Activated T-cell treated with anti-CD3 and anti-CD28 coated beads for 48 hours (primary cell): ENCODE data around the gene ANGPT4.
"Not testable (repeated sequence)": the region's sequence is repeated elsewhere in the genome, so short reads cannot be mapped to it uniquely, and the experiment has no call there.

Source experiments
- DNase-seq: peaks from one replicate; pipeline ENCODE4 v3.0.0-alpha.2; 2020; ENCODE audit warnings: low read depth

The ANGPT4 gene

DNA sequence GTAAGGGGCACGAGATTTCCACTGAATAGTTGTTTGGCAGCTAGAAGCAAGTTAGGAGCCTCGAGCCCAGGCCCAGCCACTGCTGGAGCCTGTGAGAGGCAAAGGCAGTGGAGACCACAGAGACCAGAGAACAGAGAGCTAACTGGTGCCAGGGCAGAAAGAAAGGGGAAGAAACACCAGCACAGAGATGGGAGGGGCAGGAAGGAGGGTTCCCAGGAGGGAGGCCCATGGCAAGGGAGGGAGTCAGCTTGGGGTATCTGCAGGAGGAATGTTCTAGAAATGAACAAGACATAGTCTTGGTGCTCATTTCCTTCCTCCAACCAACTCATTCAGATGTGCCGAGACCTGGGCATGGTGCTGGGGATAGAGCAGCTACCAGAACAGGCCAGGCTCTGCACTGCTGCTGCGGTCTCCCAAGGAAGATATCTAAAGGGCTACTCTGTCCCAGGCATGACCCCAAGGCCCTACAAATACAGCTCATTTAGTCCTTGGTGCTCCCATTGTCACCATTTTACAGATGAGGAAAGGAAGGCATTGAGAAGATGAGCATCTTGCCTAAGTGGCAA lies 10.7 kb downstream of the ANGPT4 start:
- no peak for DNase-seq

GRCh38 chr20:904039-904545 lies 12.0 kb downstream of the ANGPT4 start:
- no peak for DNase-seq

GRCh38 chr20:897436-897835 lies 18.7 kb downstream of the ANGPT4 start:
- not testable (repeated sequence) for DNase-seq

GRCh38 chr20:896501-897025 lies 19.6 kb downstream of the ANGPT4 start:
- DNase-seq: no peak

DNA sequence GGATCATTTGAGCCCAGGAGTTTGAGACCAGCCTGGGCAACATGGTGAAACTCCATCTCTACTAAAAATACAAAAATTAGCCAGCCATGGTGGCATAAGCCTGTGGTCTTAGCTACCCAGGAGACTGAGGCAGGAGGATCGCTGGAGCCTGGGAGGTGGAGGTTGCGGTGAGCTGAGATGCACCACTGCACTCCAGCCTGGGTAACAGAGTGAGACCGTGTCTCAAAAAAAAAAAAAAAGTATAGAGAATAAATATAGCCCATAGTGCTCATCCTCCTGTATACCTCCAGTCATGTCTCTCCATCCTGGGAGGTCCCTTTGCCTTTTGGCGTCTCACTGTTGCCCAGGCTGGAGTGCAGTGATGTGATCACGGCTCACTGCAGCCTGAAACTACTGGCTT lies 23.8 kb downstream of the ANGPT4 start:
- not testable (repeated sequence) for DNase-seq

GRCh38 chr20:891706-892080 lies 24.4 kb downstream of the ANGPT4 start:
- DNase-seq: no peak

GRCh38 chr20:891058-891705 lies 25.0 kb downstream of the ANGPT4 start:
- DNase-seq: no peak

DNA sequence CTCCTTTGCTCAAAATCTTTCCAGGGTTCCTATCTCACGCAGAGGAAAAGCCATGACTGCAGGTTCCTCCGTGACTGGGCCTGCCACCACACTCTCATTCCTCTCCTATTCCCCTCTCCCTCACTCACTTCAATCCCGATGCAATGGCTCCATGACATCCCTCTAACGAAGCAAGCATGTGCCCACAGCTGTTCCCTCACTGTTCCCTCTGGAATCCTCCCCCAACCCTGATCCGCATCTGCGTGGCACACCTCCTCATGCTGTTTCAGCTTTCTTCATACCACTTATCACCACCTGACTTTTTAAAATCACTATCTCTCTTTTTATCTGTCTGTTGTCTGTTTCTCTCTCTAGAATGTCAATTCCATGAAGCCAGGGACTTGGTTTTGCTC lies 25.5 kb downstream of the ANGPT4 start:
- no peak for DNase-seq

- DNase-seq: no peak
These were observed 26.1 kb downstream of the ANGPT4 start for GRCh38 chr20:889932-890463.

DNA sequence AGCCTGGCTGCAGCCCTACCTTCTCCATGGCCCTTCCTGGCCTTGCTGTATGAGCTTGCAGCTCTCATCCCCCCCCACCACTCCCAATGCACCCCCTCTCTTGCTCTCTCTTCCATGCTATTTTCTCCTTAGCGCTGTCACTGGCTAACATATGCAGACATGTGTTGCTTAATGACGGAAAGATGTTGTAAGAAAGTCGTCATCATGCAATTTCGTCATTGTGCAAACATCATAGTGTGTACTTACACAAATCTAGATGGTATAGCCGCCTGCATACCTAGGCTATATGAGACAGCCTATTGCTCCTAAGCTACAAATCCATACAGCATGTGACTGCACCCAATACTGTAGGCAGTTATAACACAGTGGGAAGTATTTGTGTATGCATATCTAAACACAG lies 27.0 kb downstream of the ANGPT4 start:
- DNase-seq: no peak

DNA sequence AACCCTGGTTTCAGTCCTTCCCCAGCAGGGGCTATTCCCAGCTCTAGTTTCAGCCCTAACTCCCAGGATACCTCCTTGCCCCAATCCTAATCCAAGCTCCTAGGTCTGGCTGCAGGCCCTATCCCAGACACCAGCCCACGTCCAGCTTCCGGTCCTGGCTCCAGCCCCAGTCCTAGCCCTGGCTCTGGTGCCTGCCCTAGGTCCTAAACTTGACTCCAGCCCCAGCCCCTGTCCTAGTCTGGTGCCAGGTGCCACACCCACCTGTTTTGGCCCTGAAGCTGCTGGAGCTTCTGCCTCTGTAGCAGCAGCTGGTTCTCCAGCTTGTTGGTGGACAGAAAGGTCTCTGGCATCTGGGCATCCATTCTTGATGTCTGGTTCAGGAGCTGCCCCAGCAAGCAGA lies 28.1 kb downstream of the ANGPT4 start:
- no peak for DNase-seq

- DNase-seq: no peak
These were observed 29.0 kb downstream of the ANGPT4 start for GRCh38 chr20:887137-887536.

DNA sequence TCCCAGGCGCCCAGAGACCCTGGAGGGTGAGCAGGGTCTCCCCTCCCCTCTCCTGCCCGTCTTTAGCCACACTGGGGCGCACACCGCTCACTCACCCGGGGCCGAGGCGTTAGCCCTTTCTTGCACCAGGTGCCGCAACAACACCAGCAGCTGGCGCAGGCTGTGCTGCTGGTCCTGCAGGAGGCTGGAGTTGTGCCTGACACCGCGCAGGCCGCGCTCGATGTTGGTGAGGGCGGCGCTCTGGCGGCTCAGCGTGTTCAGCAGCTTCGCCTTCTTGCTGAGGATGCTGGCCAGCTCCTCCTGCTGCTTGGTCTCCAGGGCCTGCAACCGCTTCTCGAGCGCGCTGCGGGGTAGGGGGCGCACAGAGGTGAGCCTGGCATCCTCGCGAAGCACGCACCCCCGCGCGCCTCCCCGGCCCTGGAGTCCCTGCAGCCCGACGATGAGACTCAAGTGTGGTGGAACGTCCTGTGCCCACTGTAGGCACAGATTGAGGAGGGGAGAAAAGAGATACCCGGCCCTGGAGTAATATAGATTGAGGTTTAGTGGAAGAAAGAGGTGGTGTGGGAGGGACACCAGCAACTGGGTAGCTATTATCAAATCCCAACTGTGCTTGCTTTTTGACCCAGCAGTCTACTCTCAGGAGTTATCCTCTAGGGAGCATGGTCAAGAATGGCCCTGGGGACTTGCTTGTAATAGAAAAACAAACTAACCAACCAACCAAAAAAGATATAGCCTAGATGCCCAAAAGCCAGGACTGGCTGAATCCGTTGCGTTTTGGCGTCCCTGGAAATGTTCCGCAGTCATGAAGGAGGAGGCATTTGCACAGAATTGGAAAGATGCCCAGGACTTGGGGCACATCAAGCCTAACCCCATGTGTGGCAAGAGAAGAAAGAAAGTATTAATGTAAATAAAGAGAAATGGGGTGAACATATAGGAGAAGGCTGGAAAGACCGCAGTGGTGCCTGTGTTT lies 30.9 kb downstream of the ANGPT4 start:
- DNase-seq: no peak

DNA sequence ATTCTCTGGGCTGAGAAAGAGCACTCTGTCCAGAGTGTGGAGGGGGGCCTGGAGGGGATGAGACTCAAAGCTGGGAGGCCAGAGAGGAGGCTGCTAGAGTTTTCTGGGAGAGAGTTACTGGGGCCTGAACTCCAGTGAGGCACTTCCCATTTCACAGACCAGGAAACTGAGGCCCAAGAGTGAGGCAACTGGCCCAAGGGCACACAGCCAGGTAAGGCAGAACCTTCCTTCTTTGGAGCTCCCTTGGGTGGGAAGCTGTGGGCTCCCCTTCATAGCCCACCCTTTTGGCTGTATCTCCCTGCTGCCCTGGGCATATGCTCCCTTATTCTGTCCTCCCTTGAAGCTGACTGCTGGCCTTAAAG lies 34.4 kb downstream of the ANGPT4 start:
- DNase-seq: no peak

DNA sequence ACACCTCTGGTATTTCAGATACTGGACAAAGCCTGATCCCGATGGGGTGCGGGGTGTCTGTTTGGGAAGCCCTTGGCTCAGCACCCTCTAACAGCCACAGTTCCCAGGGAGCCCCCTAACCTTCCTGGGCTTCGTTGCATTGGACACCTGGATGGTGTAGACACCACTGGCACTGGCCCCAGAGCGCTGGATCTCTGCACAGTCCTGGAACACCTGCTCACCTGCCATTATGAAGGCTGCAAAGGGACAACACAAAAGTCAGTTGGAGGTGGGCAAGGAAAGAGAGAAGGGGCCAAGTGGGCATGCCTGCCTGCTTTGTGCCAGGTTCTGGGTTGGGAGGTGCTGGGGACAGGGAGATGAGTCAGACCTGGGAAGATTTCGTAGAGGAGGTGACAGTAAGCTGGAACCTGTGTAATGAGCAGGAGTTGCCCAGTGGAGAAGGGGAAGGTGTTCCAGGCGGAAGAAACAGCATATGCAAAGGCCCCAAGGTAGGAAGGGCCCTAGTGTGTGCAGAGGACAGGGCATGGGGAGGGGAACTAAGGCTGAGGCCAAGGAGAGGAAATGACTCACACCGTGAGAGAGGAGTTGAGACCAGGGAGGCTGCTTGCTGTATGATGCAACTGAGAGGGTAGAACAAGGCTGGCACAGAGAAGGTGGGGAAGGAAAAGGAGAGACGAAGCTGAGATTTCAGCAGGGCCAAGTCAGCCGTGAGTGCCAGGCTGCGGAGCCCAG lies 34.9 kb downstream of the ANGPT4 start:
- no peak for DNase-seq

DNA sequence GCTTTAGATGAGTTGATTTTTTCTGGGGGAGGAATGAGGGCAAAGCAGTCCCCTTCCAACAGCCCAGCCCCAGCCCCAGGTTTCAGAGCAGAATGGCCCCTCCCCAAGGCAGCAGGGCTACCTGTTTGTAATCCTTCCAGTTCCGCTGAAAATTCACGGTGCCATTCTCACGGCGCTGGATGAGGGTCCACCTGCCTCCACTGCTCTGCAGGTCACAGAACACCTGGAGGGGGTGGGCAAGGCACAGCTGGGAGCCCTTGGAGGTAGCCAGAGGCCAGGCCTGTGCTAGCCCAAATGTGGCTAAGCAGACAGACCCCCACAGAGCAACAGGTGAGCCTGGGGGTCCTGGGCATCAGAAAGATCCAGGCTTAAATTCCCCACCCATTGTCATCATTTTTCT lies 36.5 kb downstream of the ANGPT4 start:
- DNase-seq: no peak

GRCh38 chr20:878511-879307 lies 37.4 kb downstream of the ANGPT4 start:
- no peak for DNase-seq

DNA sequence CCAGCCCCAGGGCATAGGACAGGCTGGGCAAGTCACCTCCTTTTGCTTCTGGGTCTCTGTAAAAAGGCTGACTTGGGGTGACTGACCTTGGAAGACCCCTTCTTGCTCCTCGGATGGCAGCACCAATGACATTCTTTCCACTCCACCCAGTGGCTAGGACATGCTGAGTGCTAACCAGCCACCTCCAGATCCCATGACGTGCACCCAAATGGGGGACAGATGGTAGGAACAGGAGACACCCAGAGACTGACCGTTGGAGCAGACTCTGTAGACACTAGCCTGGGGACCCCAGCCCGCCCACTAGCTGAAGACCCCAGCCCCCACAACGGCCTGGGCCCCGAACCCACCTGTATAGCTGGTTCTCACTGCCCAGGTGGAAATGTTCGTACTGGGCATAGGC lies 38.3 kb downstream of the ANGPT4 start:
- no peak for DNase-seq

GRCh38 chr20:875115-875514 lies 41.0 kb downstream of the ANGPT4 start:
- no peak for DNase-seq

DNA sequence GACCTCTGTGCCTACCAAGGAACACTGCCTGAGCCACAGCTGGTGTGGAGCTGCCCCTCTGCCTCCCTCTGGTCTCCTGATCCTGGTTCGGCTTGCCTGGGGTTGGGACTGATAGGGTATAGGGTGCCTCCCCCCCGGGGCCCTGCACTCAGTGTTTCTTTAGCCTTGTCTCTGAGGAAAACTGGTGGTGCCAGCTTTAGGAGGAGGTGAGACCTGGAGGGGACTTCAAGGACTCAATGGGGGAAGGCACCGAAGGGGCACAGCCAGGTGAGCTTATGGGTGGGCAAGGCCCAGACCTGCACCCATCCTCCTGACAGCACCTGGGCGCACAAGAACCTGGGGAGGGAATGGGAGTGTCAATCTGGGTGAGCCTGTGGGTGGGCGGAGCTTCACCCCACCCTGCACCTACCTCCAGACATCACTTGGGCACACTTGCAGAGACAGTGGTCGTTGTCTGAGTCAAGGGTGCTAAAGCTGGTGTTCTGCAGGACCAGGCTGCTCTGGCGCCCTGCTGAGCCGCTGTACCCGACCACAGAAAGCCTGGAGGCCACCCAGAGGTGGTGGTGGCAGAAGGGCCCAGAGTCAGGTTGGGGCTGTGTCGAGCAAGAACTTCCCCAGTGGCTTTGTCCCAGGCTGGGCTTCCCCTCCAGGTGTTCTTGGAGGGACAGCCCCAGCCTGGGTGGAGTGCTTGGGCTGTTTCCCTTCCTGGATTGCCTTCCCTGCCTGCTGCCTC lies 42.1 kb downstream of the ANGPT4 start:
- no peak for DNase-seq
